Fibroblast of skin of abdomen (primary cell): ENCODE results near the gene NUDT1. TPM values are rescaled to one million over a fixed set of nuclear protein-coding genes. Genes with fewer than 3 reads are reported as not detected.

ENCODE experiments used
- DNase-seq: peaks from one replicate; pipeline ENCODE4 v3.0.0-alpha.2; 2013
- polyA plus RNA-seq, 2 experiments: library from polyadenylated mRNA; unstranded; fragments of 120-200 nt; gene quantifications; one replicate each; pipeline ENCODE4 v1.2.1, GENCODE V29; 2013; ENCODE audit not compliant: insufficient read length in 2 of 2

Gene NUDT1
- polyA plus RNA-seq (2013, experiment 1 of 2; ENCODE audit: insufficient read length), result 40.9 TPM
- polyA plus RNA-seq (2013, experiment 2 of 2; ENCODE audit: insufficient read length), result 44.7 TPM

DNA sequence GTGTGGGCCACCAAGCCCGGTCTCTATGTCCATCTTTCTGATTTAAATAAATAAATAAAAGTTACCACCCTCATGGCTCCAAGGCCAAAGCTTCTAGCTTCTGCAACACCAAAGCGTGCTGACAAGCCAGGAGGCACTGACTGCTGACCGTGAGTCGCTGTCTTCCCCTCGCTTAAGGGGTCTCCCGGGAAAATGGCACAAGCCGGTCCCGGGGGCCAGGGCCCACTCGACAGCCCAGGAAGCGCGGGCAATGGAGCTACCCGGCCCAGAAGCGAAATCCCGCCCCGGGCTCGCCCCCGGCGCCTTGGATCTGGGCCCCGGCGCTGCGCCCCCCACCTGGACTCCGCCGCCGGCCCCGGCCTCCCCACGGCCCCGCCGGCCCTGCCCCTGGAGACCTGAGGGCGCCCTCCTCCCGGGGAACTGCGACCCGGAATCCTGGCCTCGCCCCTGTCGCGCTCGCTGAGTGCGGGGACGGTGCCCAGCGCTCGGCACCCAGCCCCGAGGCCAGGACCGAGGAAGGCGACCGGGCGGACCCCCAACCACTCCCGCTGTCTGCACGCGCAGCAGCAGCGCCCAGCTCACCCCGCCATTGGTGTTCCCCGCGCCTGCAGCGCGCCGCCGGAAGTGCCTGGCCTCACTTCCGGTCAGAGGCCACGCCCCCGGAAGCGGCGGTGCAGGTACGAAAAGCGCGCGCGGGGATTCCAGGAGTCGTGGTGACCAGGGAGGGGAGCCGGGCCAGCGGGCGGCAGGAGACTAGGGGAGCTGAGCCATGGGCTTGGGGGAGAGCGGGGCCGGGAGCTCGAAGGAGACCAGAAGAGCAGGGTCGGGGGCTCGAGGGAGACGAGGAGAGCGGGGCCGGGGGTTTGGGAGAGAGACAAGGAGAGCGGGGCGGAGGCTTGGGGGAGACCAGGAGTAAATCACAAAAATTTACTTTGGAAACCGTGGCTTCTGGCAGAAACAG, at the start of gene NUDT1, which contains the start of gene MRM2:
Gene NUDT1 (plus strand): TSS at position 647 of the 961 bp plus-strand sequence. CDS start 2,349 bp downstream, outside the sequence.
Gene MRM2 (minus strand): TSS at position 626 of the 961 bp plus-strand sequence. CDS start 36 bp downstream, at position 590.
- peak; percentile 66 for DNase-seq

DNA sequence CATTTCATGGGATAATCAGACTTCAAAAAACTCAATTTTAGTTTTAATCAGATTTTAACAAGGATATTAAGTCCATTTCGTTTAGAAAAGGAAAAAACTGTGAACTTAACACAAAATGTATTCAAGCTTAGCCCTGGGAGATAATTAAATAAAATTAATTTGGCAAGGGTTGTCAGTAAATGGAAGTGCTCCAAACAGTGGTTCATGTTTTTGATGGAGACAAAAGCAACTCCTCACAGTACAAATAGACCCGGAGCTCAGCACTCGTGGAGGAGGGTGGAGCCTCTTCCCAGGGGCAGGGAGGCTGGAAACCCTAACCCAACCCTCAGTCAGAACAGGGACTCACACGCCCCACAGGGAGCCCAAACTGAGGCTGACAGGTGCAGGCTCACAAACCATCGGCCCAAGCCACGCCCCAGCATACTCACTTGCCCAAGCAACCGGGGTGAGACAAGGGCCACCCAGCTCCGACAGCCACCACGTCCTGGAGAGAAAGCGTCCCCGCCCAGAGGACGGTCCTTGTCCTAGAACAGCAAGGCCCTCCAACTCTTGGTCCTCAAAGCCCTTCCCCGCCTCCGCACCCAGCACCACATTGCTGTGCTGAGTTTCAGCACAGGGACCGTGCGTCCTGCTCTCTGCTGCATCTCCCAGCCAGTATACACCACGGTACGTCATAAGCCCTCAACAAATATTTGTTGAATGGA, 49.0 kb upstream of the NUDT1 start:
- DNase-seq, result no peak

DNA sequence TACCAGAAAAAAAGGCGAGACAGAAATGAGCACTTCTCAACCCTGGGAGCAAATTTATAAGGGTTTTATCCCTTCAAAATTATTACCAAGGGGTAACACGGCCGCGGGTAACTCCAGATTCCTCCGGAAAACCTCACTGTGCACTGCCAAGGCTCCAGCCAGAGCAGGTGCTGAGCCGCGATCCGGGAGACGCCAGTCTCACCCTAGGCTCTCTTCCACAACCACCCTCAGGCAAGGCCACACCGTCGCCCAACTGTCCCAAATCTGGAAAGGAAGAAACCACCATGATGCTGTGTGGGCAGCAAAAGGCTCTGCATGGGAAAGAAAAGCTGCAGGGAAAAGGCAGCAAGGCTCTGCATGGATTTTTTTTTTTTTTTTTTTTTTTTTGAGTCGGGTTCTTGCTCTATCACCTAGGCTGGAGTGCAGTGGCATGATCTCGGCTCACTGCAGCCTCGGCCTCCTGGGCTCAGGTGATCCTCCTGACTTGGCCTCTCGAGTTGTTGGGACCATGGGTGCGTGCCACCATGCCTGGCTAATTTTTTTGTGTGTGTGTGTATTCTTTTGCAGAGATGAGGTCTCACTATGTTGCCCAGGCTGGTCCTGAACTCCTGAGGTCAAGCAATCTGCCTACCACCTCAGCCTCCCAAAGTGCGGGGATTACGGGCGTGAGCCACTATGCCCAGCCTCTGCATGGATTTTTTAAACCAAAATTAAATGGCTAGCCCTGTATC, 48.3 kb upstream of the NUDT1 start:
- no peak for DNase-seq

DNA sequence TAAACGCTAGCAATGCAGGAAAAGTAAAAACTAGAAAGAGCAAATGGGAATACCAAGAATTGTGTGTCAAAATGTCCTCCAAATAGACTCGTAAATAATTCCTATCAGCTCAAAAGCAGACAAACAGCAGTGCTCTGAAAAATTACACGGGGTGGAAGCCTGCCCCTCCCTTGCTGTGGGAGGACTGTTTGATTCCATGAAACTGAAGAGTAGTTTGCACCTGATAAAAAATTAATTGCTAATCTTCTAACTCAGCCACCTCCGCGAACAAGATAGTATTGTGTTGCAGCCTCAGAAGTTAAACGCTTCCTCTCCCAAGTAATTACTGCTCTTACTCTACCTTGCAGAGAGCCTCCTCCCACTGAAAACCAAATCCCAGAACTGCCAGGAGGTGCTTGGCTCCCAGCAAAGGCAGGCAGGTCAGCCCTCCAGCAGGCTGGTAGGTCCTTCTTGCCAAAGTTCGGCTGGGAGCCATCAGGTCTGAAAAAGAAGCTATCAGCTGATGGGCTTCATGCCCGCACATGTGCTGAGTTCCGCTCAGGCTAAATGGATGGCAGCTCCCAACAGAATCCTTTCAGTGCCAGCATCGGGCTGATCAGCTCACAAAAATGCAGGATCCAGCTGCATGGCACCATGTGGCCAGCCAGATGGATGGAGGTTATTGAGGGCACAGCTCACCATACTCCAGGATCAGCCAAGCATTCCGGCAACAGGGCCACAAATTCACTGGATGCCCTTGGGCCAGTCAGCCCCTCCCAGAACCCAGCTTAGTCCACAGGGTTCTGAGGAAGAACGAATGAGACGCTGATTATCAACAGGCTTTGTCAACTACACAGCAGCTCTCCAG, 46.4 kb upstream of the NUDT1 start:
- no peak for DNase-seq

DNA sequence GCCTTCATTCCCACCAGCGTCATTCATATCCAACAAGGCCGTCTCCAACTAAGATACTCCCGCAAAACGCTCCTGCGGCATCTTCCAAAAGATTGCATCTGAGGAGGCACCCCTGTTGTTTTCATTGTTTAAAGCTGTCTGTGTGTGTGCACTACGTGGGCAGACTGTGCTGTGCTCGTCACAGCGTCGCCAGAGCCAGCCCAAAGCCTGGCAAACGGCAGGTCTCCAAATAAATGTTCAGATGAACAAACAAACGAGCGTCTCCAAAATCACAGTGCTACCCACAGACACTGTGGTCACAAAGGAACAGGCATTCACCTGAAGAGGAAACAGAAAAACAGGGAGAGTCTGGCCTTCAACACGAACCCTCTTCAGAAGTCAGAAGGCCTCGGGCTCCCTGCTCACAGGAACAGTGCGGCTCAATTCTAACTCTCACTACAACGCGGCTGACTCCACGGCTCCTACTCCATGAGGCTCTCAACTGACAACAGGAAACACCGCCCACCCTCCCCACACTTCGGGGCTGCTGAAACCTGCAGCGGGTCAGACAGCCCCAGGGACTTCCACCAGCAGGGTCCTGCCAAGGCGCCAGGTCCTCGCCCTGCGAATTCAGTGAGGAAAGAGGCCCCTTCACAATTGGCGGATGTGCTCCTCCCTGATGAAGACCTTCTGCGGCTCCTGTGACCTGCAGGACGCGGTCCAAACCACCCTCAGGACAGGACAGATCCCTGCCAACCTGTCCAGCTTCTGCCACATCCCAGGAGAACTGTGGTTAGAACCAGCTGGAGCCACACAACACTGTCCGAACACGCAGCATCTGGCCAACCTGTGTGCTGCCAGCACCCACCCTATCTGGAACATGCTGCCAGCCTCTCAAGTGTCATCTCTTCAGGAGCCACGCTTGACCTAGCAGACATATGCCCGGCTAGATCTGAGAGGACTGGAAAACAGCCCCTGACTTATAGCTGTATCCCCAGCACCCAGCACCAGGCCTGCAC, 45.3 kb upstream of the NUDT1 start:
- DNase-seq, result no peak

DNA sequence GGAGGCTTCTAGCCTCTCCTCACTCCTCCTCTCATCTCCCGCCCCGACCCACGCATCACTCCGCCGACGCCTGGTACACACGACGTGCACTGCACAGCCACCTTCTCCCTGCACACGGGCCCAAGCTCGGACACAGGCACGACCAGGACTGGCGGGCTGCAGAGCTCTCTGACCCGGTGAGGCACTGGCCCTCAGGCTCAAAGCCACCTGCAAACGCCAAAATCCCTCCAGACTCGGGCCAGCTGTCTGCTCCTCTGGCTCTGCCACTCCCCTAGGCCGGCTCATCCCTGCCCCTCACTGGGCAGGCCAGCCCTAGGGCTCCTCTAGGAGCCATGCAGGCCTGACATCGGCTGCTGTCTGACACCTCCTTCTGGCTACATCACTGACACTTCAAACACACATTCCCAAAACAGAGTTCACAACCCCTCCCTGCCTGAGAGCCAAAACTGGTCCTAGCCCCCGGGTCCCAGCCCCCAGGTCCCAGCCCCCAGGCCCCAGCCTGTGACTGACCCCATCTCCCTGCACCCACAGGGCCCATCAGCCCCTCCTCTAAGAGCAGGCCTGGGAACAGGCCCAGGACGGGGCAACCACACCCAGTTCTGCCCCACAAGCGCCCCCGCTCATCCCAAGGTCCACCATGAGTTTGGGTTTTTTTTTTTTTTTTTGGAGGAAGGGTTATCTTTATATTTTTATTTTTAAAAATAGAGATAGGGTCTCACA, 44.4 kb upstream of the NUDT1 start:
- DNase-seq, result no peak

- DNase-seq, result no peak
Measured at GRCh38 chr7:2198206-2198605, 43.8 kb upstream of the NUDT1 start.

DNA sequence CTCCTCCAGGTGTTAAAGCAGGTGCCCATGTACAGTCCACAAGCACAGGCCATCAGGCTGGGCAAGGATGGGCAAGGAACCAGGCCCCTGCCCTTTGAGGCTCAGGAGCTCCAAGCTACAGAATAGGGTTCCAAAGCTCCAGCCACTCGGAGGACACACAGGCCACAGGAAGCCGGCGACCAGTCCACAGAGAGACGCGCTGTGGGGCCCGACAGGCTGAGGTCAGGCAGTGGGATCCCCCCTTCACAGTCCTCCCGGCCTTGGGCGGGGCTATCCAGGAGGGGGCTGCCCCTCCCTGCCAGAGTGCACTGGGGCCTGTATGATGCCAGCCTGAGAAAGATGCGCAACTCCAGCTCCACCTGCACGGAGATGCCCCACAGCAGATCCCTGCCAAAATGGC, 43.3 kb upstream of the NUDT1 start:
- no peak for DNase-seq

DNA sequence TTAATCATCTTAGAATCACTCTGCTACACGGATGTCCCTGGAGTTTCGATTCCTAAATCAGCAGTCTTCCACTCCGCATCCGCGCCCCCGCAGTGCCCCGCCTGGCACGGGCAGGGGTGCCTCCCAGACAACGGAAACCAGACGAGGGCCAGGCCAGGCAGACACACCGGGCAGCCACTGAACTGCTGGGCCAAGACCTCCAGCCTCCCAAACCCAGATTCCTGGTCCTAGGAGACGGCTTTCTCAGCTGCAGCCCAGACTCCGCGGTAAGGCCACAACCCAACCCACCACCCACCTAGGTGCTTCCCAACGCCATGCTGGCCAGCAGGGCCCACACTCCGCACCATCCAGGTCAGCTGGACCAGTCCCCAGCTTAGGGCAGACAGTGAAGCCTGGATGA, 42.5 kb upstream of the NUDT1 start:
- DNase-seq, result no peak

- no peak for DNase-seq
Measured at GRCh38 chr7:2199956-2200583, 42.0 kb upstream of the NUDT1 start.

GRCh38 chr7:2200584-2200980, 41.4 kb upstream of the NUDT1 start:
- no peak for DNase-seq

DNA sequence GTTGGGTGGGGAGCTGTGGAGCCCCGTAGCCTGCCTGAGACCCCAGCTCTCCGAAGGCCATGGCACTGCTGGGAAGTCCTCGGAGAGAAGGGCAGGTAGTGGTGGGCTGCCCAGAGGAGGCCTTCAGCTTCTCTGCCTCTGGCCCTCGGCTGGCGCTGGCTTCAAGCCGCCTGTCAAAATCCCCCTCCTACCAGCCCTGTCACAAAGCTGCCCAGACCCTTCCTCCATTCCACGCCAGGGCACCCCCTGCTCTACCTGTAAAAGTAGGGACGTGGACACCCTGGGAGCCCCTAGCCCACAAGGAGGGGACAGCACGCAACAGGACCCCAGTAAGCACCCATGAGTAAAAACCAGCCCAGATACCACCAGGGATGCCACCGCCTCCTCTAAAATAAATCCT, 40.9 kb upstream of the NUDT1 start:
- DNase-seq, result no peak

- no peak for DNase-seq
Measured at GRCh38 chr7:2201686-2202360, 40.2 kb upstream of the NUDT1 start.

DNA sequence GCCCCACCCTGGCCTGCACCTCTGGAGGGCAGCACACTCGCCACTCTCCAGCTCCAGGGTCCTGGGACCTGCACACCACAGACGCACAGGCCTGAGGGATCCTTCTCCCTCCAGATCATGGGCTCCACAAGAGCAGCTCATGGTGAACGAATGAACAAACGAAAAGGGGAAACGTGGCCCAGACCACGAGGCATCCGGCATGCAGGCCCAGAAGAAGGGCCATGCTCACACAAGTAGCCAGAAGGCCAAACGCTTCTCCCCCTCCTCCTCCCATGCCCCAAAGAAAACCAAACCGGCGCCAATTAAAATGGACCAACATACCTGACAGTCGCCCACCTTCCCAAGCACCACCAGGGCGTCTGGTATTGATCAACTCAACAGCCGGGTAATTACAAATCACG, 39.7 kb upstream of the NUDT1 start:
- DNase-seq, result no peak

DNA sequence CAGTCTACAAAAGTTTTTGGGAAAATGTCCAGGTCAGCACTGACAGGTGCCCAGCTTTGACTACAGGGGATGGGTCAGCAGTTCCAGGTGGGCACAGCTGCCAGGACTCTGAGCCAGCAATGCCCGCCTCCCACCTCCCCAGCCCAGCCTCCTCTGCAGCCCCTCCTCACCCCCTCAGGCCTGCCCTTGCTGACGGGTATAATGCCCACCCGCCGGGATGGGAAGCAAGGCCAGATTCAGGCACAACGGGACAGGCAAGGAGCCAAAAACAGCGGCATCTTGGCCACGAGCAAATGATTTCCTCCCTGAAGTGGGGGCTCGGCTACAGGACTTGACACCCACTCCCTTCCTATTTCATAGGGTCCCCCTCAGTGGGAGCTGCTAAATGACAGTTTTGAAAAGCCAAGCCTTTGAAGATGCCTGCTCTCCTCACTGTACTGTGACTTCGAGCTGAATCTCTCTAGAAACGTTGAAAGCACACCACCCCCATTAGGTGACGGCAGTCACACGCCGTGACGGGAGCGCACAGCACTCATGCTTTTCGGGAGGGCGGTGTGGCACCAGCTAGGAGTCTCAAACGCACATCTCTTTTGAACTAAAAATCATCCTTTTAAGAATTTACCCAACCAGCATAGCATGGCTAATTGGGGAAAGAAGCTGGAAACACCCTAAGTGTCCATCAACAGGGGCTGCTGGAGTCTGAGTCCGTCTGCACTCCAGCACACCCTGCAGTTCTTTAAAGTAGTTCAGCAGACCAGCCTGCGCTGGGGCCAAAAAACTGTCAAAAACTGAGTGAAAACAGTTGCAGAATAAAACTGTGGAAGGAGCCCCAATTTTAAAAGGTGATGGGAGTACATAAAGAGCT, 38.9 kb upstream of the NUDT1 start:
- peak; percentile 17 for DNase-seq

DNA sequence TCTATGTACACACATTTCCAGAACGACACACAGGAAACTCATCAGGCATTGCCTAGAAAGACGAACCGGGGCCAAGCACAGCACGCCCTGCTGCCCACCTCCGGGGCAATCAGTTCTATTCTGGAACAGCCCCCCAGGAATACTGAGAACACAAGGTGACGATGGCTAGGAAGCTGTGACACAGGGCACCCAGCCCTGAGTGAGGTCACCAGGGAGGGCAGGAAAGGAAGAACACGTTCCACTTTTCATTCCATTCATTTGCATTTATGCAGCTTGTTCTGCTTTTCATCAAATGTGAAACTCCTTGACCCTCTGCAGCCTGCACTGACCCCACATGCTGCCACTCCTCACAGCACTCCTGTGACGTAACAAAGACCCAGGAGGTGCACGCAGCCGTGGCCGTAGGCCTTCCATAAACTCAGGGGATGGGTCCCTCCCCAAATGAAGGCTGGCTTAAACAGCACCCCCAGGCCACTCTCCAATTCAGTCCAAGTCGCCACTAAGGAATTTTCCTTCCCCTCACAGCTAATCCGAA, 38.2 kb upstream of the NUDT1 start:
- DNase-seq, result peak; percentile 18

GRCh38 chr7:2204446-2204845, 37.6 kb upstream of the NUDT1 start:
- no peak for DNase-seq
